Upper lobe of left lung (tissue), 4 donors: ENCODE results near the gene PLB1.

Source experiments
- EP300 ChIP-seq, 4 donors: sonication (generic); formaldehyde crosslinking; IDR thresholded peaks; one replicate each; pipeline ENCODE4 v1.5.1; 2017; ENCODE audit warnings: antibody characterized with exemption in 4 of 4, control low read depth in 2 of 4
- POLR2A ChIP-seq, 4 donors: fragments of 450-650 bp; IDR thresholded peaks; one replicate each; pipeline ENCODE4 v1.5.1; 2016 to 2017; ENCODE audit warnings: antibody characterized with exemption in 4 of 4, mild to moderate bottlenecking in 2 of 4
- POLR2AphosphoS5 ChIP-seq, 2 donors: sonication (generic); formaldehyde crosslinking; IDR thresholded peaks; one replicate each; pipeline ENCODE4 v1.5.1; 2017; ENCODE audit warnings: antibody characterized with exemption in 2 of 2
- TF ChIP-seq, protein P1 (sequence below), 6 experiments: fragments of 450-650 bp in 4 of 6; fragments of 200-600 bp in 2 of 6; sonication (generic) in 2 of 6; IDR thresholded peaks; one replicate each; pipeline ENCODE4 v1.5.1; 2016 to 2019; ENCODE audit warnings: antibody characterized with exemption in 6 of 6

DNA sequence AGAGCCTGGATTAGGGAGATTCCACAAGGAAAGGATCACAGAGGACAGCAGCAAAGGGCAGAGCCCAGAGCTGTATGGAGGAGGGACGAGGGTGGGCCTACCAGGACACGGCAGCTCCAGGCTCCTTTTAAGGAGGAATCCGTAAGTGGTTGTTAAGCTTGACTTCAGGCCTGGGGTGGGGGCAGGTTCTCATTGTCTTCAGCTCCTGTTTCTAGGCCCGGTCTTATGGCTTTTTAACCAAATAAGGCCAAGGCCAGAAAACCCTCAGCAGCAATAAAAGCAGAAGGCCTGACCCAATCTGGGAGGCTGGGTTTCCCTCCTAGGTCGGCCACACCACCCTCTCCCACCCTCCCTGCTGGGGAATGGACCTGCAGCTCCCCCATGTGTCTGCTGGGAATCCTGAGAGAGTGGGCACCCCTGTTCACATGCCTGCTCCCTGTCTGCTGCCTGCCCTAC lies 111.2 kb downstream of the PLB1 start:
- TF ChIP-seq, protein P1, sequence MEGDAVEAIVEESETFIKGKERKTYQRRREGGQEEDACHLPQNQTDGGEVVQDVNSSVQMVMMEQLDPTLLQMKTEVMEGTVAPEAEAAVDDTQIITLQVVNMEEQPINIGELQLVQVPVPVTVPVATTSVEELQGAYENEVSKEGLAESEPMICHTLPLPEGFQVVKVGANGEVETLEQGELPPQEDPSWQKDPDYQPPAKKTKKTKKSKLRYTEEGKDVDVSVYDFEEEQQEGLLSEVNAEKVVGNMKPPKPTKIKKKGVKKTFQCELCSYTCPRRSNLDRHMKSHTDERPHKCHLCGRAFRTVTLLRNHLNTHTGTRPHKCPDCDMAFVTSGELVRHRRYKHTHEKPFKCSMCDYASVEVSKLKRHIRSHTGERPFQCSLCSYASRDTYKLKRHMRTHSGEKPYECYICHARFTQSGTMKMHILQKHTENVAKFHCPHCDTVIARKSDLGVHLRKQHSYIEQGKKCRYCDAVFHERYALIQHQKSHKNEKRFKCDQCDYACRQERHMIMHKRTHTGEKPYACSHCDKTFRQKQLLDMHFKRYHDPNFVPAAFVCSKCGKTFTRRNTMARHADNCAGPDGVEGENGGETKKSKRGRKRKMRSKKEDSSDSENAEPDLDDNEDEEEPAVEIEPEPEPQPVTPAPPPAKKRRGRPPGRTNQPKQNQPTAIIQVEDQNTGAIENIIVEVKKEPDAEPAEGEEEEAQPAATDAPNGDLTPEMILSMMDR (IDR thresholded peaks at IDR 0.05): no peak
- no peak for TF ChIP-seq POLR2AphosphoS5 (IDR thresholded peaks at IDR 0.05)
- no peak for TF ChIP-seq POLR2A (IDR thresholded peaks at IDR 0.05)
- TF ChIP-seq EP300 (IDR thresholded peaks at IDR 0.05): no peak
